ENCODE results near the gene TMEM106A.
"Not testable (repeated sequence)": the region's sequence is repeated elsewhere in the genome, so short reads cannot be mapped to it uniquely, and the experiment has no call there.

The TMEM106A gene

GRCh38 chr17:43216369-43216761 is 4.7 kb downstream of the TMEM106A start:
- no peak for DNase-seq

GRCh38 chr17:43216762-43217613 is 5.3 kb downstream of the TMEM106A start:
- DNase-seq = no peak

GRCh38 chr17:43217614-43218087 is 6.0 kb downstream of the TMEM106A start:
- no peak for DNase-seq

- DNase-seq = no peak
Observed at GRCh38 chr17:43219001-43219400, 7.3 kb downstream of the TMEM106A start.

DNA sequence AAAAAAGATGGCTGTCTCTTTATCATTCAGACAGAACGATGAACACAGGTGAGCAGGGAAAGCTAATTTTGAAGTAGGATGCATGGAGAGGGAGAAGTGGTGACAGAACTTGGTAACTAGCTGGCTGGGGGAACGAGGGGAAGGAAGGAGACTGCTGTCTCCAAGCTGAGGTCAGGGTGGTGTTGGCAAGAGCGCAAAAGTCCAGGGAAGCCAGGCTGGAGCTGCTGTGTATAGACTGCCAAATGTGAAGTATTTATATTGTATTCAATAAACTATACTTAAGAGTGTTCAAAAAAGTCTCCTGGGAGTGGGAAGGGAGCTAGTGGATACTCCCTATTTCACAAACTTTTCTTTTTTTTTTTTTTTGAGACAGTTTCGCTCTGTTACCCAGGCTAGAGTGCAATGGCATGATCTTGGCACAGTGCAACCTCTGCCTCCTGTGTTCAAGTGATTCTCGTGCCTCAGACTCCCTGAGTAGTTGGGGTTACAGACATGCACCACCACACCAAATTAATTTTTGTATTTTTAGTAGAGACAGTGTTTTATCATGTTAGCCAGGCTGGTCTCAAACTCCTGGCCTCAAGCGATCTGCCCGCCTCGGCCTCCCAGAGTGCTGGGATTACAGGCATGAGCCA is 8.2 kb downstream of the TMEM106A start:
- DNase-seq = no peak

DNA sequence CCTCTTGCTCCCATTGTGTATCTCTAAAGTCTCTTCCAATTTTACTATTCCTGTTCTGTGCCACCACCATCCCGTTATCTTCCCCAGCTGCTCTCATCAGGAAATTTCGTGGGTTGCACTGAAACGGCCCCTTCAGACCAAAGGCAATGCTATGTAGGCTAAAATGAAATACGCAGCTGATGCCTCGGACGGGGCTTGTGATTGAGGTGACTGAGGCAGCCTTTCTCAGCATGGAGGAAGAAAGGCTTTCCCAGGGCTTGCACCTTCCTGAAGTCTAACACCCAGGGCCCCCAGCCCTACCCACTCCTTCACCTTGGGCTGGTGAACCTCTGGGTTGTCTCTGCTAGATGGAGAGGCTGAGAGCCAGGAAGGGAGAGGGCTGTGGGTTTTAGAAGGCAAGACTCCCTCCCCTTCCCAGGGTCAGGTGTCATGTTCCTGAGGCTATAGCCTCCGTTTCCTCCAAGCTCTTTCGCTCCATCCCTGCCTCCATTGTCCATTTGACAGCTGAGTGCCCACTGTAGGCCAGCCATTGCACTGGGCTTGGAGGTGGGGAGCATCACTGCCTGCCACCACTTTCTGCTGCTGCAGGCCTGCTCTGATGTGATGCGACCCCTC is 8.9 kb downstream of the TMEM106A start:
- no peak for DNase-seq

GRCh38 chr17:43224146-43224705 is 12.6 kb downstream of the TMEM106A start:
- DNase-seq = no peak

- no peak for DNase-seq
Observed at GRCh38 chr17:43226393-43226792, 14.7 kb downstream of the TMEM106A start.

GRCh38 chr17:43228020-43228782 is 16.5 kb downstream of the TMEM106A start, which contains the start of gene CCDC200:
Gene CCDC200, minus strand, starts transcription at chr17:43228623. Its CDS starts 69 bp downstream, at chr17:43228554.
- DNase-seq = not testable (repeated sequence)

- DNase-seq = not testable (repeated sequence)
Observed at GRCh38 chr17:43231205-43232020, 19.7 kb downstream of the TMEM106A start.

- DNase-seq = not testable (repeated sequence)
Observed at GRCh38 chr17:43232021-43232699, 20.5 kb downstream of the TMEM106A start.

DNA sequence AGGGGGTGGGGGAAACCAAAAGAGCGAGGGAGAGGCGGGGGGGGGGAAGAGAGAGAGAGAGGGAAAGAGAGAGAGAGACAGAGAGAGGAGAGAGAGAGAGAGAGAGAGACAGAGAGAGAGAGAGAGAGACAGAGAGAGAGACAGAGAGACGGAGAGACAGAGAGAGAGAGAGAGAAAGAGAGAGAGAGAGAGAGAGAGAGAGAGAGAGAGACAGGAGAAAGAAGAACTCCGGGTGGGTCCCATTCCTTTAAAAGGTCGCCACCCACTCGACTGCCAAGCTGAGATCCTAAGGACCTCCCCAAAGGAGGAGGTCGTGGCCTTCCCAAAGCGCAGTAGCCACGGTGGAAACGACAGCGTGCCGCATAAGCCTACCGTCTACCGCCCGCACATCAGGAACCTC is 21.6 kb downstream of the TMEM106A start:
- not testable (repeated sequence) for DNase-seq

DNA sequence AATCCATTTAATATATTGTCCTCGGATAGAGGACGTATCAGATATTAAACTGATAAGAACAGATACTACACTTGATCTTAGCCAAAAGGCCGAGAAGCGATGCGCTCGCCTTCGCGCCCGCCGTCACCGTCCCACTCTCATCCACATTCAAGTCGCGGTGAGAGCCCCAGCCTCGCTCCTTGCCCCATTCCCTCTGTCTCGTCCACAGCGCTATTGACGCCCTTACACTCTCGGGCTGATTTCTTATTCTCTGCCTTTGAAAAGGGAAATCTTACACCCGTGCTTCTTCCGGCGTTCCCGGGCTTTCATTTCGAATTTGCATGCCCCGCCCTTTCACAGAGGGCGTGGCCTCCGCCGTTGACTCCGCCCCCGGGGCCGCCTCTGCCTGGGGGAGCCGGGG is 22.2 kb downstream of the TMEM106A start, which contains the start of gene RNU2-1:
TSS of gene RNU2-1 (minus strand) at position 101 of the 400 bp plus-strand sequence.
- not testable (repeated sequence) for DNase-seq

DNA sequence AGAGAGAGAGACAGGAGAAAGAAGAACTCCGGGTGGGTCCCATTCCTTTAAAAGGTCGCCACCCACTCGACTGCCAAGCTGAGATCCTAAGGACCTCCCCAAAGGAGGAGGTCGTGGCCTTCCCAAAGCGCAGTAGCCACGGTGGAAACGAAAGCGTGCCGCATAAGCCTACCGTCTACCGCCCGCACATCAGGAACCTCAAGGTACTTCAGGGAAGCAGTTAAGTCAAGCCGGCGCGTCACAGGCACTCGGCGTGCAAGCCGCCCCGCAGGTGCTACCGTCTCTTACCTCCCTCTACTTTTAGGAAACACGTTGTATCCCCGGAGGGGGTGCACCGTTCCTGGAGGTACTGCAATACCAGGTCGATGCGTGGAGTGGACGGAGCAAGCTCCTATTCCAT is 27.9 kb downstream of the TMEM106A start:
- DNase-seq = not testable (repeated sequence)

GRCh38 chr17:43240596-43241352 is 29.1 kb downstream of the TMEM106A start:
- DNase-seq = not testable (repeated sequence)

DNA sequence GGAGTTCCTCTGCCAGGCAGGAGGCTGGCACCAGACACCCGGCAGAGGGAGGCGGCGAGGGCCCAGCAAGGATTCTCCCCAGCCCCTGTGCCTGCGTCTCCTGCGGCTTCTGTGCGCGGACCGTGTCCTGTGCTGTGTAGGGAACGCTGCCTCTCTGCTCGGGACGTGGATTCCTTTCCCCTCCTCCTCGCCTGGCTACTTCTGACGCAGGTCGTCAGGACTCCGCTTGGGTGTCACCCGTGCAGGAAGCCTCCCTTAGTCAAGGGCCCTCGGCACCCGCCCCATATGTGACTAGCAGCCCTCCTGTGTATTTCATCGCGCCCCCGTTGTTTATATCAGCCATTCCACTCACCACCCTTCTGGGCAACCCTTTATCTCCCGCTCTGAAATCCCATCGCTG is 34.8 kb downstream of the TMEM106A start:
- DNase-seq = not testable (repeated sequence)
